ENCODE results near the gene PRKCD. TPM values are rescaled to one million over a fixed set of nuclear protein-coding genes. Genes with fewer than 3 reads are reported as not detected.
A peak's percentile ranks its signal among the peaks of the same experiment; 100 is the strongest.

The PRKCD gene
- total and polyA plus RNA-seq, 2 donors (not counting 1 experiment from before 2014, with no cell fraction given), result 46.7 to 68.8 TPM

GRCh38 chr3:53195602-53196574, 34.9 kb downstream of the PRKCD start:
- no peaks in the 10 kb centered on the region for H3K9me3 Mint-ChIP-seq (ENCODE audit: insufficient read depth)
- TF ChIP-seq EZH2 (IDR thresholded peaks at IDR 0.05; ENCODE audit: borderline replicate concordance, insufficient read depth, low read depth, low read length, poor library complexity, severe bottlenecking), result no peak
- peak; percentile 99 for TF ChIP-seq CTCF (IDR thresholded peaks at IDR 0.05)

More at GRCh38 chr3:53195602-53196574, 34.9 kb downstream of the PRKCD start:
- Histone ChIP-seq H3K9ac (ENCODE audit: low read length) (no peak overlapping the region), H2AFZ (ENCODE audit: insufficient read depth, low read depth, low read length, poor library complexity, severe bottlenecking) (no peak overlapping the region), H3K9me3 (ENCODE audit: control extremely low read depth in 1 of 3, control insufficient read depth in 2 of 3, insufficient read depth in 1 of 3, low read length in 2 of 3) (no peaks in the 10 kb centered on the region), H3K79me2 (ENCODE audit: control insufficient read depth, insufficient read depth, low read length) (no peaks in the 10 kb centered on the region), H3K4me1 (ENCODE audit: control insufficient read depth in 2 of 2, insufficient read depth in 2 of 2, low read length in 2 of 2) (peaks cover 26 to 56% of the 10 kb centered on the region in 2 donors), H3K27me3 (replicated peaks in 1 of 4; ENCODE audit: control extremely low read depth in 1 of 4, control insufficient read depth in 3 of 4, insufficient read depth in 4 of 4, low read length in 3 of 4) (no peaks in the 10 kb centered on the region), H3K27ac (ENCODE audit: low read length in 2 of 2) (no peak overlapping the region), H3K36me3 (replicated peaks in 1 of 2; ENCODE audit: control extremely low read depth in 1 of 2, control insufficient read depth in 1 of 2, extremely low read depth in 1 of 2, insufficient read depth in 2 of 2, low read length in 1 of 2) (peaks cover 3 to 23% of the 10 kb centered on the region in 2 experiments), H4K20me1 (ENCODE audit: control insufficient read depth, insufficient read depth, low read length, poor library complexity, severe bottlenecking) (no peaks in the 10 kb centered on the region), H3K4me3 (ENCODE audit: control extremely low read depth in 1 of 5, extremely low read depth in 1 of 5, insufficient read depth in 1 of 5, low read depth in 2 of 5, low read length in 4 of 5) (no peak overlapping the region), H3K4me2 (replicated peaks; ENCODE audit: low read depth, low read length, poor library complexity, severe bottlenecking) (peak overlapping the region; percentile 63)
- WGBS (ENCODE audit: insufficient coverage), result 21% methylated on average over 30 of the region's 36 CpGs
- ChIA-PET CTCF (interaction anchor here (0.7 to 9.5 kb wide), 30 partner anchors 9 to 350 kb away, joined by 3 to 318 read pairs (median 6); partner anchors contain the start of genes DCP1A and PRKCD), POLR2A (interaction anchor here (0.5 to 2.3 kb wide), 5 partner anchors 22 to 82 kb away, joined by 3 to 12 read pairs (median 5); partner anchors contain the start of gene PRKCD)
- ATAC-seq (ENCODE audit: low read depth) (peak; percentile 62), DNase-seq (peak; percentile 81)
- intact Hi-C loops (cut with micrococcal nuclease), result loop anchor here (1.0 to 2.0 kb wide), 7 partner anchors 16 to 345 kb away; partner anchors contain the start of gene RFT1
- Mint-ChIP-seq H3K4me1 (peaks cover 35% of the 10 kb centered on the region), H3K27ac (no peak overlapping the region), H3K27me3 (no peaks in the 10 kb centered on the region), H3K4me3 (peak overlapping the region; percentile 21)
